Activated T-helper 17 cell treated with anti-CD3 and anti-CD28 coated beads, Interleukin-2, amount 50 U/mL, for 72 hours (primary cell): ENCODE results near the gene TRHDE. TPM values are rescaled to one million over a fixed set of nuclear protein-coding genes. Genes with fewer than 3 reads are reported as not detected.

Source experiments
- ATAC-seq: fragments of 150-1000 bp; cut with Tn5 transposase; replicated peaks from 2 replicates; pipeline ENCODE4 v1.10.0; 2021; ENCODE audit warnings: mild to moderate bottlenecking, moderate library complexity
- H3K27ac Mint-ChIP-seq: one replicate; pipeline ENCODE4 v1.8.0; 2022; ENCODE audit warnings: mixed read lengths
- H3K27me3 Mint-ChIP-seq: one replicate; pipeline ENCODE4 v1.8.0; 2022; ENCODE audit warnings: mixed read lengths
- H3K36me3 Mint-ChIP-seq: one replicate; pipeline ENCODE4 v1.8.0; 2022; ENCODE audit warnings: low read depth, mild to moderate bottlenecking, mixed read lengths
- H3K4me1 Mint-ChIP-seq: one replicate; pipeline ENCODE4 v1.8.0; 2022; ENCODE audit warnings: mixed read lengths
- H3K4me3 Mint-ChIP-seq: one replicate; pipeline ENCODE4 v1.8.0; 2022; ENCODE audit warnings: mild to moderate bottlenecking, mixed read lengths
- H3K9me3 Mint-ChIP-seq: one replicate; pipeline ENCODE4 v1.8.0; 2022; ENCODE audit warnings: mixed read lengths
- total RNA-seq, 2 donors: library from RNA; stranded (reverse); gene quantifications; one replicate each; pipeline ENCODE4 v1.2.3, GENCODE V29; 2022

Gene TRHDE
- total RNA-seq, 2 donors from 2014 or later: not detected

DNA sequence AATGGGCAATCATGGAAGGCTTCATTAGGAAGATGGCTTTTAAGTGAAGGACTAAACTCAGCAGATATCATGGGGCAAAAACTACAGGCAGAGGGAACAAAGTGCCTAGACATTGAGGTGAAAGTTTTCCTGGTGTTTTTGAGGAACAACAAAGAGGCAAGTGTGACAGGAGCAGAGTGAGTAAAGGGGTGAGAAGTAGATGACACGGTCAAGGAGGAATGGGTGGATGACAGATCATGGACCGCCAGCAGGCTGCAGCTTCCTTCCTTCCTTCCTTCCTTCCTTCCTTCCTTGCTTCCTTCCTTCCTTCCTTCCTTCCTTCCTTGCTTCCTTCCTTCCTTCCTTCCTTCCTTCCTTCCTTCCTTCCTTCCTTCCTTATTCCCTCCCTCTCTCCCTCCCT, 108.3 kb downstream of the TRHDE start:
- Mint-ChIP-seq H3K4me3 (no peak overlapping the region), H3K27ac (no peak overlapping the region), H3K4me1 (no peaks in the 10 kb centered on the region), H3K9me3 (peaks cover 9% of the 10 kb centered on the region), H3K27me3 (no peaks in the 10 kb centered on the region), H3K36me3 (no peaks in the 10 kb centered on the region)
- no peak for ATAC-seq

DNA sequence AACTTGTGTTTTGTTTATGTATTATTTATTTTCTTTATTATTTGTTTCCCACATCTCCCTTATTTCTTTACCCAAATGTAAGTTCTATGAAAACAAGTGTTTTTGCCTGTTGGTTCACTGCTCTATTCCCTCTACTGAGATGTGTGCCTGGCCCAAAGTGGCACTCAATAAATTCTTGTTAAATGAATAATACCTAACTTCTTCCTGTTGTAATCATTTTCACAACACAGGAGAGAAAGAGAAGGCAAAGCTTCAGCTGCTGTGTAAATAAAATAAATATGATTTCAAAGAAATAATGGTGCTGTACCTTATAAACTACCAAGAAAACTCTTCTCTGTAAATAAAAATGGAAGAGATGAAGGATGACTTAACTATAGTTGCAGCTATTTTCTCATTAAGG, 116.2 kb downstream of the TRHDE start:
- no peaks in the 10 kb centered on the region for H3K27me3 Mint-ChIP-seq

DNA sequence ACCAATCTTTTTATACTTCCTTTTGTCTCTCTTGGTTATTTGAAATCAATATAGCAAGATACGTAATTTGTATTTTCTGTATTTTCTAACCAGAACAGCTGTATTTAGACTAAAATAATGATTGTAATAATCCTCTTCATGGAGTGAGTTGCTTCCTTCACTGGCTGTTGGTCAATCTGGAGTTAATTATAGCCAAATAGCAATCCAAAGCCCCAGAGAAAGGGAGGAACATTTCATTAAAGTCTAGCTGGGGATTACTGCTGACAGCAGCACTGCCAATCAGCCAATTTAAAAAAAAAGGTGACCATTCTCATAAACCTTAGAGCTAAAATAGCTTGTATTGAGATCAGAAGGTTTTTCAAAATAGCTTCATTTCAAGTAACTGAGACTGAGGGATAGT, 118.0 kb downstream of the TRHDE start:
- Mint-ChIP-seq H3K27ac (no peak overlapping the region), H3K9me3 (peaks cover 13% of the 10 kb centered on the region), H3K36me3 (no peaks in the 10 kb centered on the region), H3K4me1 (no peaks in the 10 kb centered on the region), H3K27me3 (no peaks in the 10 kb centered on the region), H3K4me3 (no peak overlapping the region)
- ATAC-seq: no peak

More for the DNA sequence above, 116.2 kb downstream of the TRHDE start:
- ATAC-seq: no peak
- Mint-ChIP-seq H3K4me3 (no peak overlapping the region), H3K36me3 (no peaks in the 10 kb centered on the region), H3K27ac (no peak overlapping the region), H3K9me3 (peaks cover 13% of the 10 kb centered on the region), H3K4me1 (no peaks in the 10 kb centered on the region)

DNA sequence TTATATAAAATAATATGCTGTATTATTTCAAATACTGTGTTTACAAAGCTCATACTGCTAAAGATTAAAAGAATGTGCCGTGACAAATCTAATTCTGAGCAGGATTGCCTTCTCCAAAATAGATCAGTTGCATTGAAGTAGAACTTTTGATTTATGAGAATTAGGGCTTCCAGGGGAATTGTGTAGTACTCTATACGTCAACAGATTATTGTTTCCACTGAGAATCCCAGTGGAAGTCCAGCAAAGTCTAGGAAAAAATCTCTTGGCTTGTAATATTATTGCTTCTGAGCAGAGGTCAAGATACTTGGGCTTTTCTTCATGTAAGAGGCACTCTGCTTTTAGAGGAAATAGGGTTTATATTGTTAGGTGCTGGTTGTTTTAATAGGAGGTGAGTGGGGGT, 133.9 kb downstream of the TRHDE start:
- Mint-ChIP-seq H3K27me3 (no peaks in the 10 kb centered on the region), H3K36me3 (no peaks in the 10 kb centered on the region), H3K27ac (no peak overlapping the region), H3K4me1 (no peaks in the 10 kb centered on the region), H3K4me3 (no peak overlapping the region), H3K9me3 (peaks cover 3% of the 10 kb centered on the region)
- no peak for ATAC-seq

DNA sequence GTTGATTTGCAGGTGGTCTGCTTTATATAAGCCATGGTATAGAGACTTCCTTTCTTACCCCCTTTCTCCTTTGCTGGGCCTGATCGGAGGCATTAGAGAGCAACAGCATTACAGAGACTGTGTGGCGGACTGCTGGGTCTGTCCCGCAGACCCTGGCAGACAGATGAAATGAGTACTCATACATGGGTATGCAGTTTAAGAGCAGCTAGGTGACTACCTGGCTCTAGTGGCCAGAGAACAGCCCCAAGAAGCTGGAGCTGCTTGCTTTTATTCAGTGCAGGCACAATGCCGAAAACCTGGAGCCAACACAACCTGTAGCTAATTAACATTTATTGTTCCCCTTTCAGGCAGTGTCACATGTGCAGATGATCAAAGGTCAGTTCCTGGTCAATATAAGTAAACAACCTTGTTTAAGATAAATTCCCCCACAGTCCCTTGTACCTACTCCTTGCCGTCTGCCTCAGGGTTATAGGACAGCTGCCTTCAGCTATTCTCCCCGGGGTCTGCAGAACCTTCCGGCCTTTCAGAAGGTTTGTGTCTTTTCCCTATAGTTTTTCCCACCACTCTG, 160.0 kb downstream of the TRHDE start:
- no peaks in the 10 kb centered on the region for H3K36me3 Mint-ChIP-seq
- H3K27ac Mint-ChIP-seq: no peak overlapping the region
- no peak overlapping the region for H3K4me3 Mint-ChIP-seq
- H3K27me3 Mint-ChIP-seq: no peaks in the 10 kb centered on the region
- no peaks in the 10 kb centered on the region for H3K9me3 Mint-ChIP-seq
- ATAC-seq: no peak
- no peaks in the 10 kb centered on the region for H3K4me1 Mint-ChIP-seq

DNA sequence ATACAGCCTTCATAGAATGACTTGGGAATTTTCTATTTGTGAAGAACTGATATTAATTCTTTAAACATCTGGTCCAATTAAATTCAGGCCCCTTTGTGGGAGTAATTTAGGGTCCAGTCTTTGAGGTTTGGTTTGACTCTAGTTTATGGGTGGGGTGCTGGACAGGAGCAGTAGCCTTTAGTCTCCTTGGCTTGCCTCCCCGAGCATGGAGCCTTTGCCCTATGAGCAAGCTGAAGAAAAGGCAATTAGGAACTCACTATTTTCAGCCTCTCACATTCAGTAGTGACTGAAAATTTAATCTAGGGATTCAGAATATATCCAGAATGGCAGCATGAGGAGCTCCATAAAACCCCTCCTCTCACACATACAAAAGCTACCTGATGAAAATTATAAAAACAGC, 161.1 kb downstream of the TRHDE start:
- no peaks in the 10 kb centered on the region for H3K27me3 Mint-ChIP-seq
- no peaks in the 10 kb centered on the region for H3K36me3 Mint-ChIP-seq
- H3K27ac Mint-ChIP-seq: no peak overlapping the region
- no peak for ATAC-seq
- H3K9me3 Mint-ChIP-seq: no peaks in the 10 kb centered on the region
- H3K4me3 Mint-ChIP-seq: no peak overlapping the region
- H3K4me1 Mint-ChIP-seq: no peaks in the 10 kb centered on the region

DNA sequence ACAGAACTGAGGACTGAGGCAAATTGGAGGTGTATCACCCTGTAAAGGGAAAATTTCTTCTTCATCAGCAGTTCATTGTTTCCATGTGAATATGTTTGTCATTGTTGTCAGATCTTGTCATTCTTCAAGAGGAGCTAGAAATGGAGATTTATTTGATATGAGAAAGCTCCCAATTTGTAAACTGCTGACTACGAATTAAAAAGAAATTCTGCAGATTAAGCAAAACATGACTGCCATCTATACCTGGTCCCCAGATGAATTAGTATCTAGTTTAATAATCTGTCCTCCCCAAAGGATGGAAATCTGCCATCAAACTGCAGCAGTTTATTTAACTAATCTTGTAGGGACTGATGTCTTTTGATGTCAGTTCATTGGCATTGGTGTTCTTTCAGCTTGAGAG, 162.8 kb downstream of the TRHDE start:
- Mint-ChIP-seq H3K4me3 (no peak overlapping the region), H3K9me3 (peaks cover 5% of the 10 kb centered on the region), H3K4me1 (no peaks in the 10 kb centered on the region), H3K27ac (no peak overlapping the region), H3K36me3 (no peaks in the 10 kb centered on the region), H3K27me3 (no peaks in the 10 kb centered on the region)
- ATAC-seq: no peak

DNA sequence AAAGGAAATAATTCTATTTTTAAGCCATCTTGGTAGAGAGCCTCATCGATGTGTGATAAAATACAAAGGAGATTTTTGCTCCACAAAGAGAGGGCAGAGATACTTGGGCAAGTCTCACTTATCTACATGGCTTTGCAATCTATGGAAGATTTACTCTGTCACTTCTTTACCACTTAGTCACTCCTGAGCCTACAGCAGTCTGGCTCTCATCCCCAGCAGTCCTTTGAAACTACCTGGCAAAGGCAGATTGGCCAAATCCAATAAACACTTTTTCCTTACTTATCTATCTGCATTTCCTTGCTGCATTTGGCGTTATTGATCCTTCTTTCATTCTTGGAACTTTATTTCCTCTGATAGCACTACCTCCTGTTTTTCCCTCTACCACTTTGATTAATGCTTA, 170.0 kb downstream of the TRHDE start:
- H3K9me3 Mint-ChIP-seq: peaks cover 16% of the 10 kb centered on the region
- no peak overlapping the region for H3K4me3 Mint-ChIP-seq
- no peak overlapping the region for H3K27ac Mint-ChIP-seq

DNA sequence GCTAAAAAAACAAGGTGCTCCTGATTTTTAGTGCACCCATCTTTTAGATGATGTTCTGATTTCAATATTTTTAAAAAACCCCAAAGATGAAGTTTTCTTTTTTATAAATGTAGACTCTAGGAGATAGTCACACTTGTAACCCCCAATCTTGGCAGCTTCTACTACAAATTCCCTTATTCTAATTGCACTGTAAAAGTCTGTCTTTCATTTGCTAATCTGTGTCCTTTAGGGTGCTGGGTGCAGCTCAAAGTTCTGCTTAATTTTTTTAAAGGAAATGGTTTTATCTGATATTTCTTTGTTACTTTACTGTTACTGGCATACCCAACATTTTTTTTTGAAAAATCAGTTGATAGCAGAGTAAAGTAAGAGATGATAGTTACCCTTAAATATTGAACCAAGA, 172.0 kb downstream of the TRHDE start:
- H3K27me3 Mint-ChIP-seq: no peaks in the 10 kb centered on the region
- no peak overlapping the region for H3K27ac Mint-ChIP-seq
- ATAC-seq: no peak
- H3K4me1 Mint-ChIP-seq: no peaks in the 10 kb centered on the region
- H3K9me3 Mint-ChIP-seq: peaks cover 16% of the 10 kb centered on the region
- H3K4me3 Mint-ChIP-seq: no peak overlapping the region
- H3K36me3 Mint-ChIP-seq: no peaks in the 10 kb centered on the region

More for the DNA sequence above, 170.0 kb downstream of the TRHDE start:
- no peaks in the 10 kb centered on the region for H3K36me3 Mint-ChIP-seq
- no peaks in the 10 kb centered on the region for H3K4me1 Mint-ChIP-seq
- no peaks in the 10 kb centered on the region for H3K27me3 Mint-ChIP-seq
- ATAC-seq: no peak

DNA sequence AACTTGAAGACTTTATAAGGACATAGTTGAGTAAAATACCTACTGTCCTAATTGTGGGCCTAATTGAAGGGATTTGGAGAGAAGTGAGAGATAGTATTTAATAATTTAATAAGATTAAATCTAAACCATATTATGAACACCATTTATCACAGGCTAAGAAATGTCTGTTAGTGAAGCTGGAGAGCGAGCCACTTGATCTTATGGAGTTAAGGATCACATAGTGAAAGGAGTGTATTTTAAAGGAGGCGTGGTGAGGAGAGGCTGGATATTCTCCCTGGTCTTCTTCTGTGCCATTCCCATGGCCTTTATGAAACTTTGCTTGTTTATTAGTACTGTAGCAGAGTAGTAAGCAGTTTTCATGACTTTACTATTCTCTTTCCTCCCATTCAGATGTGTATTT, 172.4 kb downstream of the TRHDE start:
- Mint-ChIP-seq H3K4me1 (no peaks in the 10 kb centered on the region), H3K27me3 (no peaks in the 10 kb centered on the region), H3K4me3 (no peak overlapping the region), H3K36me3 (no peaks in the 10 kb centered on the region), H3K9me3 (peaks cover 15% of the 10 kb centered on the region), H3K27ac (no peak overlapping the region)
- no peak for ATAC-seq

DNA sequence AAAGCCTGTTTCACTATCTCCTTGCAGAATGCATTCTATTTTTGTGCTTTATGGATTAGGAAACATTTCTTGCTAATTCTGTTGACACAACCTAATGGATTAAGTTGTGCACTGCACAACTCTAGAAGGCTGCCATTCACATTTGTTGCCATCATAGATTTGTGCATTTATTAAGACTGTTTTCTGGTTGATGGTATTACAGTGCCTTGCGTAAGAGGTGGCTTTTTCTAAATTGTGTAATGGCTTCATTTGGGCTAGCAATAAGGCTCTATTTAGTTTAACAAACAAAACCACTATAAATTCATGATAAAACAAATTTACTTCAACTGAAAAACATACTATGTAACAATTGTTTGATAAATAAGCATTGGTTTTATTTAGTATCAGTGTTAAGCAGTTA, 175.9 kb downstream of the TRHDE start:
- H3K27me3 Mint-ChIP-seq: no peaks in the 10 kb centered on the region
- H3K36me3 Mint-ChIP-seq: no peaks in the 10 kb centered on the region
- H3K4me3 Mint-ChIP-seq: no peak overlapping the region
- ATAC-seq: no peak
- peaks cover 6% of the 10 kb centered on the region for H3K9me3 Mint-ChIP-seq
- H3K27ac Mint-ChIP-seq: no peak overlapping the region
- no peaks in the 10 kb centered on the region for H3K4me1 Mint-ChIP-seq

DNA sequence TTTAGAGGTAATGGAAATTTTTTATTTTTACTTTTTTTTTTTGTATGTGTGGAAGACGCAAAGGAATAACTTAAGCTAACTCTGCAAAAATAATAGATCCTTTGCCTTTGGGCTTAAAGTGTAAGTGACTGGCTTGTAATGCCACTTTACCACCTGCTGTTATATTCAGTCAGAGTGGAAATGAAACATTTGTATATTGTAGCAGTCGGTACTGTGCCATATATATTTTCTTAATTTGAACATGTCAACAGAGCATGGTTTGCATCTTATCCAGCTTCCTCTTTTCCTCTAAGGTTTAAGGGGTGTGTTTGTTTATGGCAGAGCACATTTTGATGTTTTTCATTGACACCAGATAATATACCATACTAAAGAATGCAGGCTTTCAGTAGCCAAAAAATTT, 176.6 kb downstream of the TRHDE start:
- Mint-ChIP-seq H3K4me3 (no peak overlapping the region), H3K27me3 (no peaks in the 10 kb centered on the region), H3K27ac (no peak overlapping the region), H3K36me3 (no peaks in the 10 kb centered on the region), H3K4me1 (no peaks in the 10 kb centered on the region), H3K9me3 (peaks cover 5% of the 10 kb centered on the region)
- no peak for ATAC-seq

DNA sequence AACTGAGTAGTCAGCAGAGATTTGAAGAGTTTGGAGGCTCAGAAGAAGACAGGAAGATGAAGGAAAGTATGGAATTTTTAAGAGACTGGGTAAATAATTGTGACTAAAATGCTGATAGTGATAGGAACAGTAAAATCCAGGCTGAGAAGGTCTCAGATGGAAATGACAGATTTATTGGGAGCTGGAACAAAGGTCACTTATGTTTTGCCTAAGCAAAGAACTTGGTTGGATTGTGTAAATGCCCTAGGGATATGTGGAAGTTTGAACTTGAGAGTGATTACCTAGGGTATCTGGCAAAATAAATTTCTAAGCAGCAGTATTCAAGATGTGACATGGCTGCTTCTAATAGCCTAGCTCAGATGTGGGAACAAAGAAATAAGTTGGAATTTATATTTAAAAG, 180.9 kb downstream of the TRHDE start:
- Mint-ChIP-seq H3K36me3 (no peaks in the 10 kb centered on the region), H3K27ac (no peak overlapping the region), H3K4me1 (no peaks in the 10 kb centered on the region), H3K4me3 (no peak overlapping the region), H3K27me3 (no peaks in the 10 kb centered on the region), H3K9me3 (peaks cover 5% of the 10 kb centered on the region)
- no peak for ATAC-seq

DNA sequence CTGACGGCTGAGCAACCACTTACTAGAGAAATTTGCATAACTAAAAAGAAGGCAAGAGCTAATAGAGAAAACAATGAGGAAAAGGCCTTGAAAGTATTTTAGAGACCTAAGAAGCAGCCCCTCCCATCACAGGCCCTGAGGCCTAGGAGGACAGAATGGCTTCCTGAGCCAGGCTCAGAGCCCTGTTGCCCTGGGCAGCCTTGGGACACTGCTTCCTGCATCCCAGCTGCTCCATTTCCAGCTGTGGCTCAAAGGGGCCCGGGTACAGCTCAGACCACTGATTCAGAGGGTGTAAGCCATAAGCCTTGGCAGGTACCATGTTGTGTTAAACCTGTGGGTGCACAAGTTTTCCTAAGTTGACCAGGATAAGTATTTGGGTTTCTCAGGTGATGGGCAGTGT, 181.4 kb downstream of the TRHDE start:
- no peak overlapping the region for H3K27ac Mint-ChIP-seq
- H3K4me1 Mint-ChIP-seq: no peaks in the 10 kb centered on the region
- ATAC-seq: no peak
- no peaks in the 10 kb centered on the region for H3K27me3 Mint-ChIP-seq
- peaks cover 8% of the 10 kb centered on the region for H3K9me3 Mint-ChIP-seq
- H3K36me3 Mint-ChIP-seq: no peaks in the 10 kb centered on the region
- H3K4me3 Mint-ChIP-seq: no peak overlapping the region

DNA sequence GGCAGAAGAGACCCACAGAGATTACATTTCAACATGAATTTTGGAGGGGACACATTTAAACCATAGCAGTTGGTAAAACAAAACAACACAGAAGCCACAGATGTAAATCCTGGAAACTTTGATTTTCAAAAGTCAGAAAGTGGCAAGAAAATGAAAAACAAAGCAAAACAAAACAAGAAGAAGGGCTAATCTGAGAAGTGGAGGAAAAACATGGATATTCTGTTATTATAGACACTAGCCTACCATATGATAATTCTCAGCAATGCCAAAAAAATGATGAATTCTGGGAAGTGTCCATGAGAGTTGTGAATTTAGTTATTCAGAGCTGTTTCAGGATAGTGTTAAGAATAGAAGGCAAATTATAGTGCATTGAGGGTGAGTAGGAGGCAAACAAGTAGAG, 192.3 kb downstream of the TRHDE start:
- Mint-ChIP-seq H3K9me3 (peaks cover 4% of the 10 kb centered on the region), H3K27ac (no peak overlapping the region), H3K27me3 (no peaks in the 10 kb centered on the region), H3K4me3 (no peak overlapping the region), H3K4me1 (no peaks in the 10 kb centered on the region), H3K36me3 (no peaks in the 10 kb centered on the region)
- no peak for ATAC-seq

DNA sequence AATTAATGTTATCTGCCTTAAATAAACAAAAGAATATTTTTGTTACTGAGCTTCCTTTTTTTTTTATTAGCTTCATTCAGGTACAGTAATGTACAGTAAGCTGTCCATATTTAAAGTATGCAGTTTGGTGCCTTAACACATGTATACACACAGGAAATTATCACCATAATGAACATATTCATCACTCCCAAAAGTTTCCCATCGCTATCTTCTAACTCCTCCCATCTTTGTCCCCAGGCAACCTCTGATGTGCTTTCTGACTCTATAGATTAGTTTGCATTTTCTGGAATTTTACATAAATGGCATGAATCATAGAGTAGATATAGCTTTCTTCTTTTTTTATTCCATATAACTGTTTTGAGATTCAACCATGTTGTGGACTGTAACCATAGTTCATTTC, 193.0 kb downstream of the TRHDE start:
- H3K36me3 Mint-ChIP-seq: no peaks in the 10 kb centered on the region
- no peaks in the 10 kb centered on the region for H3K27me3 Mint-ChIP-seq
- no peak for ATAC-seq
- H3K4me3 Mint-ChIP-seq: no peak overlapping the region
- H3K4me1 Mint-ChIP-seq: no peaks in the 10 kb centered on the region
- peaks cover 4% of the 10 kb centered on the region for H3K9me3 Mint-ChIP-seq
- no peak overlapping the region for H3K27ac Mint-ChIP-seq
